Panc1 (cell line): Measurements from ENCODE around the gene CLRN3. TPM values are rescaled to one million over a fixed set of nuclear protein-coding genes. Genes with fewer than 3 reads are reported as not detected.

Experiments used
- ATAC-seq: fragments of 200-7000 bp; cut with Tn5 transposase; 2 replicates; pipeline ENCODE4 v1.9.1; 2020; ENCODE audit warnings: mild to moderate bottlenecking, moderate library complexity
- BruUV-seq: library from RNA; stranded (reverse); fragments of 400-500 nt; replicated peaks from 2 replicates; lab custom pipeline; 2021; lab: Mats Ljungman, UMichigan
- CTCF ChIA-PET: fragments of 300-600 bp; sonication (Branson Sonifier 250); formaldehyde crosslinking; loops from one replicate; lab custom pipeline; 2022; ENCODE audit warnings: antibody characterized with exemption; lab: Charles Lee
- POLR2A ChIA-PET: fragments of 300-600 bp; sonication (Branson Sonifier 250); formaldehyde crosslinking; loops from one replicate; lab custom pipeline; 2022; ENCODE audit warnings: antibody characterized with exemption; lab: Charles Lee
- DNase-seq: peaks from one replicate; pipeline ENCODE4 v3.0.0-alpha.2; 2010; ENCODE audit warnings: low read depth, low spot score
- H3K27ac ChIP-seq: 2 replicates; pipeline ENCODE4 v1.5.1; 2011; ENCODE audit warnings: mild to moderate bottlenecking, low read length, inconsistent platforms
- H3K27me3 ChIP-seq: fragments of 200-500 bp; sonication (Bioruptor generic); 2 replicates; pipeline ENCODE4 v1.6.0; 2014; ENCODE audit warnings: low read length, inconsistent platforms; ENCODE audit not compliant: control insufficient read depth, insufficient read depth
- H3K36me3 ChIP-seq: fragments of 200-500 bp; sonication (Bioruptor generic); 2 replicates; pipeline ENCODE4 v1.5.1; 2014; ENCODE audit warnings: inconsistent platforms, mild to moderate bottlenecking, low read length, moderate library complexity; ENCODE audit not compliant: control insufficient read depth, insufficient read depth
- H3K4me1 ChIP-seq: 2 replicates; pipeline ENCODE4 v1.5.1; 2011; ENCODE audit warnings: inconsistent platforms, mild to moderate bottlenecking, low read length, moderate library complexity; ENCODE audit not compliant: control insufficient read depth, insufficient read depth
- H3K4me3 ChIP-seq, 2 experiments: 2 replicates each; pipeline ENCODE4 v1.5.1; 2011 to 2012; ENCODE audit warnings: low read depth in 2 of 2, low read length in 2 of 2, mild to moderate bottlenecking in 2 of 2, inconsistent platforms in 1 of 2, moderate library complexity in 1 of 2
- H3K9me3 ChIP-seq: fragments of 200-500 bp; sonication (Bioruptor generic); 2 replicates; pipeline ENCODE4 v1.5.1; 2014; ENCODE audit warnings: low read depth, mild to moderate bottlenecking, inconsistent platforms, low read length, moderate library complexity; ENCODE audit not compliant: control insufficient read depth, insufficient read depth
- CTCF ChIP-seq: fragments of 450-650 bp; IDR thresholded peaks from 2 replicates; pipeline ENCODE4 v1.5.1; 2017; ENCODE audit warnings: mild to moderate bottlenecking
- POLR2AphosphoS5 ChIP-seq: IDR thresholded peaks from 2 replicates; pipeline ENCODE4 v1.6.1; 2012; ENCODE audit warnings: mild to moderate bottlenecking, low read depth, low read length, moderate library complexity
- SIN3A ChIP-seq: IDR thresholded peaks from 2 replicates; pipeline ENCODE4 v1.6.1; 2012; ENCODE audit warnings: low read depth, mild to moderate bottlenecking, low read length, moderate library complexity, borderline replicate concordance; ENCODE audit not compliant: insufficient read depth
- TCF7L2 ChIP-seq: IDR thresholded peaks from 2 replicates; pipeline ENCODE4 v1.6.1; 2011; ENCODE audit warnings: mild to moderate bottlenecking, low read depth, low read length, inconsistent platforms
- in situ Hi-C: cut with HindIII; loops from 2 replicates; pipeline ENCODE4 v1.10.0; 2016; ENCODE audit warnings: low sequenced_read_pairs, low pct_unique_long_range_greater_than_20kb
- intact Hi-C: fragments of 100-400 bp; cut with micrococcal nuclease; formaldehyde crosslinking; loops from one replicate; pipeline ENCODE4 v1.10.0; 2022; ENCODE audit not compliant: unreplicated experiment
- total RNA-seq: library from RNA; stranded (reverse); gene quantifications from one replicate; pipeline ENCODE4 v1.2.1, GENCODE V29; 2021; ENCODE audit not compliant: unreplicated experiment
- TF ChIP-seq, protein P1 (sequence below), 2 experiments: IDR thresholded peaks; 2 replicates each; pipeline ENCODE4 v1.6.1; 2011 to 2012; ENCODE audit warnings: low read depth in 2 of 2, control low read depth in 1 of 2, low read length in 1 of 2, mild to moderate bottlenecking in 1 of 2, moderate library complexity in 1 of 2; ENCODE audit not compliant: insufficient read depth in 1 of 2

CLRN3 gene
- total RNA-seq, 1 experiment from 2014 or later: not detected

GRCh38 chr10:127899766-127900387 is 7.1 kb upstream of the CLRN3 start:
- intact Hi-C loops (loop anchor here (10.0 kb wide), 1 partner anchor 255 kb away; no protein-coding TSS in a partner anchor), in situ Hi-C loops (no loop called here)
- no peak overlapping the region for H3K4me3 ChIP-seq
- no TSS peak for BruUV-seq
- H3K4me1 ChIP-seq: no peaks in the 10 kb centered on the region
- H3K27ac ChIP-seq: no peak overlapping the region
- H3K9me3 ChIP-seq: no peaks in the 10 kb centered on the region
- CTCF ChIA-PET: interaction anchor here (1.0 kb wide), 1 partner anchor 136 kb away, joined by 3 read pairs; no protein-coding TSS in a partner anchor
- H3K36me3 ChIP-seq: no peaks in the 10 kb centered on the region
- POLR2A ChIA-PET: no interaction called here
- no peak for ATAC-seq
- DNase-seq: no peak
- TF ChIP-seq, protein P1, sequence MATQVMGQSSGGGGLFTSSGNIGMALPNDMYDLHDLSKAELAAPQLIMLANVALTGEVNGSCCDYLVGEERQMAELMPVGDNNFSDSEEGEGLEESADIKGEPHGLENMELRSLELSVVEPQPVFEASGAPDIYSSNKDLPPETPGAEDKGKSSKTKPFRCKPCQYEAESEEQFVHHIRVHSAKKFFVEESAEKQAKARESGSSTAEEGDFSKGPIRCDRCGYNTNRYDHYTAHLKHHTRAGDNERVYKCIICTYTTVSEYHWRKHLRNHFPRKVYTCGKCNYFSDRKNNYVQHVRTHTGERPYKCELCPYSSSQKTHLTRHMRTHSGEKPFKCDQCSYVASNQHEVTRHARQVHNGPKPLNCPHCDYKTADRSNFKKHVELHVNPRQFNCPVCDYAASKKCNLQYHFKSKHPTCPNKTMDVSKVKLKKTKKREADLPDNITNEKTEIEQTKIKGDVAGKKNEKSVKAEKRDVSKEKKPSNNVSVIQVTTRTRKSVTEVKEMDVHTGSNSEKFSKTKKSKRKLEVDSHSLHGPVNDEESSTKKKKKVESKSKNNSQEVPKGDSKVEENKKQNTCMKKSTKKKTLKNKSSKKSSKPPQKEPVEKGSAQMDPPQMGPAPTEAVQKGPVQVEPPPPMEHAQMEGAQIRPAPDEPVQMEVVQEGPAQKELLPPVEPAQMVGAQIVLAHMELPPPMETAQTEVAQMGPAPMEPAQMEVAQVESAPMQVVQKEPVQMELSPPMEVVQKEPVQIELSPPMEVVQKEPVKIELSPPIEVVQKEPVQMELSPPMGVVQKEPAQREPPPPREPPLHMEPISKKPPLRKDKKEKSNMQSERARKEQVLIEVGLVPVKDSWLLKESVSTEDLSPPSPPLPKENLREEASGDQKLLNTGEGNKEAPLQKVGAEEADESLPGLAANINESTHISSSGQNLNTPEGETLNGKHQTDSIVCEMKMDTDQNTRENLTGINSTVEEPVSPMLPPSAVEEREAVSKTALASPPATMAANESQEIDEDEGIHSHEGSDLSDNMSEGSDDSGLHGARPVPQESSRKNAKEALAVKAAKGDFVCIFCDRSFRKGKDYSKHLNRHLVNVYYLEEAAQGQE (IDR thresholded peaks at IDR 0.05; ENCODE audit: insufficient read depth in 1 of 2, low read depth in 2 of 2, low read length in 1 of 2): no peak
- TF ChIP-seq CTCF (no peak), SIN3A (no peak), TCF7L2 (no peak), POLR2AphosphoS5 (no peak)
- 0 out of 2 replicates have a peak, but pooled peaks cover 2% of the 10 kb centered on the region for H3K27me3 ChIP-seq

DNA sequence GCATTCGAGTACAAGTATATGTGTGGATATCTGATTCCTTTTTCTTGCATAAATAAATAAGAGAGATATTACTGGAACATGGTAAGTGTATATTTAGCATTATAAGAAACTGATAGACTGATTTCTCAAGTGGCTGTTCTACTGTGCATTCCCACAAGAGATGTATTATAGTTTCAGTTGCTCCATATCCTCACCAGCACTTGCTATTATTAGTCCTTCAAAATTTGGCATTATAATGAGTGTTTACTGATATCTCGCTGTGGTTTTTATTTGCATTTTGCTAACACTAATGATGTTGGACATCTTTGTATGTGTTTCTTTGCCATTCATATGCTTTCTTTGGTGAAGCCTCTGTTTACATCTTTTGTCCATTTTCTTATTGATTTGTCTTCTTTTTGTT is 4.4 kb upstream of the CLRN3 start:
- Histone ChIP-seq H3K27ac (no peak overlapping the region), H3K4me3 (no peak overlapping the region), H3K36me3 (no peaks in the 10 kb centered on the region), H3K9me3 (no peaks in the 10 kb centered on the region), H3K4me1 (no peaks in the 10 kb centered on the region), H3K27me3 (peaks cover 9% of the 10 kb centered on the region; the same call in 1 of the 2 replicates)
- in situ Hi-C loops: no loop called here
- ChIA-PET CTCF (no interaction called here), POLR2A (no interaction called here)
- ATAC-seq (no peak), DNase-seq (no peak)
- intact Hi-C loops: no loop called here
- TF ChIP-seq SIN3A: no peak
- no peak for TF ChIP-seq CTCF
- TF ChIP-seq POLR2AphosphoS5: no peak
- no TSS peak for BruUV-seq
